Rectal smooth muscle tissue (tissue), 1 donor: ENCODE results near the gene TMEM97.

Experiments used
- H3K27ac ChIP-seq: one replicate; pipeline ENCODE4 v1.7.0; 2013; ENCODE audit warnings: low read depth, low read length, inconsistent platforms
- H3K27me3 ChIP-seq: one replicate; pipeline ENCODE4 v1.7.0; 2013; ENCODE audit warnings: low read length; ENCODE audit not compliant: control insufficient read depth, insufficient read depth
- H3K36me3 ChIP-seq: one replicate; pipeline ENCODE4 v1.7.0; 2013; ENCODE audit warnings: low read length; ENCODE audit not compliant: control insufficient read depth, insufficient read depth
- H3K4me1 ChIP-seq: one replicate; pipeline ENCODE4 v1.7.0; 2013; ENCODE audit warnings: low read length; ENCODE audit not compliant: control insufficient read depth, insufficient read depth
- H3K4me3 ChIP-seq: one replicate; pipeline ENCODE4 v1.7.0; 2013; ENCODE audit warnings: low read length
- H3K9ac ChIP-seq: one replicate; pipeline ENCODE4 v1.7.0; 2013; ENCODE audit warnings: low read length

The TMEM97 gene

DNA sequence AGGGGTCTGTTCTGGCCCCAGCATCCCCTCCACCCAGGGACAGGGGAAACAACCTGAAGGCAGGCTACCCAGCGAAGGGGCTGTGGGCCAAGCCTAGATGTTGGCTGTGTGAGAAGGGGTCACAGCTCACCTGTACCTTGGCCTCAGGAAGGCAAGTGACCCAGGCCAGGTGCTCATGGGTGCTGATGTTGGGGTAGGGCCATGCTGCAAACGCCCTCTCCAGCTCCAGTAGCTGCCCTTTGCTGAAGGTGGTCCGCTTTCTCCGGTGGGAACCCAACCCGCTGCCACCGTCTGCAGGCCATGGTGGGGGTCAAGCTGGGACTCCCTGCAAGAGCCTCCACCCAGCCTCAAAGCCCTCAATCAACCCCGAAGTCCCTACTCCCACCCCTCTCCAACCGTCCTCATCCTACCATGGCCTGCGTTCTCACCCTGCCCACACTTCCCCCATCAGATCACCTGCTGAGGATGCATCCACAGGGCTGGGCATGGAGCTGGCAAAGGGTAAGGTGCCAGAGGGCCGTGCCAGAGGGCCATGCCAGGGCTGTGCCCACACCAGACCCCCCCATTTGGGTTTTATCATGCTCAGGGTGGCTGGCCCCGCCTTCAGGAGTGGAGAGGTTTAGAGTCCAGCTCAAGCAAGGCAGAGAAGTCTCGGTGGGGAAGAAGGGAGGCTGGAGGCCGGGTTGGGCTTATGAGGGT, 45.8 kb downstream of the TMEM97 start, which contains the start of gene SEBOX:
Gene SEBOX (minus strand): TSS at position 535 of the 699 bp plus-strand sequence. CDS start 48 bp downstream, at position 487.
- H3K36me3 ChIP-seq = peaks cover 36% of the 10 kb centered on the region
- H3K27me3 ChIP-seq = no peaks in the 10 kb centered on the region
- H3K27ac ChIP-seq = no peak within 1 kb of the TSS
- no peak within 1 kb of the TSS for H3K4me3 ChIP-seq
- no peak within 1 kb of the TSS for H3K9ac ChIP-seq
- H3K4me1 ChIP-seq = no peaks in the 10 kb centered on the region

DNA sequence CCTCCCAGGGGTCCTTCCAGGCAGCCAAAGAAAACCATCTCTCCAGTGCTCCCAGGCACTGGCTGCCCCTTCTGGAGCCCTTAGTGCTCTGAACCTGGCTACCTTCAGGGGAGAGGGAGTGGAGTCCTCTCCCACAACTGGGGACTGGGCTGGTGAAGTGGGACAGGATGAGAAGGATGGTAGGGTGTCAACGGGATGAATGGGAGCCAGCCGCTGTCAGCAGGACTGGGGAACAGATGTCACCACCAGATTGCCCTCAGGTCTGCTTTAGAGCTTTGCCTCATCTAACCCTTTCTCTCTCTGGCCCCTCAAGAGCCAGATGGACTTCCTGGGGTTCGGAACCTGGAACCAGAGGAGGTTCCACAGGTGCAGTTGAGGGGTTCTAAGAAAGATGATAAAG, 46.5 kb downstream of the TMEM97 start:
- no peak overlapping the region for H3K9ac ChIP-seq
- no peak overlapping the region for H3K27ac ChIP-seq
- H3K27me3 ChIP-seq = no peaks in the 10 kb centered on the region
- peaks cover 34% of the 10 kb centered on the region for H3K36me3 ChIP-seq
- no peak overlapping the region for H3K4me3 ChIP-seq
- no peaks in the 10 kb centered on the region for H3K4me1 ChIP-seq

DNA sequence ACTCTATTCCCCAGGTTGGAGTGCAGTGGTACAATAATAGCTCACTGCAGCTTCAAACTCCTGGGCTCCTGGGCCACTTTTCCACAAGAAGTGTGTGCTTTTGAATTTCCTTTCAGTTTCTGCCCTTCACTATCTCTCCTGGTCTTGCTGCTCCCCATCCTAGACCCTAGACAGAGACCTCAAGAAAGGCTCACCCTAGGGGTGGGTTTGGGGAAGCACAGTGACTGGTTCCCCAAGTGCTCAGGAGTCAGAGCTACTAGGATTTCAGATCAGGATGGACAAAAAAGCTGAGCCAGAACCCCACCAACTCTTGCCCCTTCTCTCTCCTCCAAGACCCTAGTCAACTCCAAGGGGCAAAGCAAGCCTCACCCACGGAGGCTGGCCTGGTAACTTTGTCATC, 47.6 kb downstream of the TMEM97 start:
- no peak overlapping the region for H3K9ac ChIP-seq
- no peaks in the 10 kb centered on the region for H3K4me1 ChIP-seq
- H3K27me3 ChIP-seq = no peaks in the 10 kb centered on the region
- peaks cover 23% of the 10 kb centered on the region for H3K36me3 ChIP-seq
- no peak overlapping the region for H3K4me3 ChIP-seq
- no peak overlapping the region for H3K27ac ChIP-seq

DNA sequence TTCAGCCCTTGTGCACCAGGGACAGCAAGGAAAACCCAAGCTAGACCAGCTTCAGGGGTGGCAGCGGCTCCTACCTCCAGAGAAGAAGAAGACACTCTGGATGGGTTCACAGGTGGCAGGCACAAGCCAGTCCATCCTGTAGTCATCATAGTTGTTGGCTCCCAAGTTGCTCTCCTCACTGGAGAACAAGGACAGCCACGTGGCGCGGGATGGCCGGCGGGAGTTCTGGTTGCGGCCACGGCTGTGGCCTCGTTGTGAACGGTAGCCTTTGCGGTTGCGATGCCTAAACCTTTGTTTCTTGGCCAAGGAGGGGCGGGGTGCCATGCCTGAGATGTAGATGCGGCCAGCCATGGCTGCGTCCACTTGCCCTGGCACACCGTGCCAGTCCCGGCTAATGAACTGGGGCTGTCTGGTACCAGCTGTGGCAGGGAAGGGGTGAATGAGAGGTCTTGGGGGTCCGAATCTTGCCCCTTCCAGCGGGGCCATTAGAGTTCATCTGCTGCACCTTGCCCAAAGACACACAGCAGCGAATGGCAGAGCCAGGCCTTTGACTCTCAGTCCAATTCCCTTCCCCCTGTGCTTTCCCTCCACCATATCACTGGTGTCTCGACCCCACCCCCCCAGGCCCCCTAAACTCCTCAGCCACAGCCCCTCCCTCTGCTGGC, 48.8 kb downstream of the TMEM97 start:
- Histone ChIP-seq H3K36me3 (peaks cover 12% of the 10 kb centered on the region), H3K4me1 (peaks cover 2% of the 10 kb centered on the region), H3K4me3 (no peak overlapping the region), H3K9ac (no peak overlapping the region), H3K27ac (no peak overlapping the region), H3K27me3 (no peaks in the 10 kb centered on the region)

DNA sequence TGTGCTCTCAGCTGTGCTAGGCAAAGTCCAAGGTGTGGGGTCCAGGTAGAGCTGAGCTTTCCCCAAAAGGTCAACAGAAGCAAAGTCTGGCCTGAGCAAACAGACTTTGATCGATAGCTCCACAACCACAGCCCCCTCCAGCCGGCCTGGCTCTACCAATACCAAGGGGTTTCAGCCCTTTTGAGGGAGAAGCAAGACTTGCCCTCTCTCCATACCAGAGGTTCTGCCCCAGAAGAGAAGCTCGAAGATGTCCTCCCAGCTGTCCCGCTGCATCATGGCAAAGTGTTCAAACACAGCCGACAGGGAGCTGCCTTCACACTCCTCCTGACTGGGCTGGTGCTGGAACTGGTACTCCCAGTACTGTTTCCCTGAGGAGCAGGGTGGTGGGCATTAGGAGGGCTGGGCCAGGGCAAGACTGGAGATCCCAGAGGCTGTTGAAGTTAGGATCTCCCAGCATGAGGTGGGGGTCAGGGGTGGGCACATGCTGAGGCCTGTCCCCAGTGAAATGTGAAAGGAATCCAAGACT, 49.4 kb downstream of the TMEM97 start:
- no peak overlapping the region for H3K4me3 ChIP-seq
- no peaks in the 10 kb centered on the region for H3K27me3 ChIP-seq
- H3K36me3 ChIP-seq = peaks cover 7% of the 10 kb centered on the region
- H3K27ac ChIP-seq = no peak overlapping the region
- H3K4me1 ChIP-seq = peaks cover 6% of the 10 kb centered on the region
- no peak overlapping the region for H3K9ac ChIP-seq

DNA sequence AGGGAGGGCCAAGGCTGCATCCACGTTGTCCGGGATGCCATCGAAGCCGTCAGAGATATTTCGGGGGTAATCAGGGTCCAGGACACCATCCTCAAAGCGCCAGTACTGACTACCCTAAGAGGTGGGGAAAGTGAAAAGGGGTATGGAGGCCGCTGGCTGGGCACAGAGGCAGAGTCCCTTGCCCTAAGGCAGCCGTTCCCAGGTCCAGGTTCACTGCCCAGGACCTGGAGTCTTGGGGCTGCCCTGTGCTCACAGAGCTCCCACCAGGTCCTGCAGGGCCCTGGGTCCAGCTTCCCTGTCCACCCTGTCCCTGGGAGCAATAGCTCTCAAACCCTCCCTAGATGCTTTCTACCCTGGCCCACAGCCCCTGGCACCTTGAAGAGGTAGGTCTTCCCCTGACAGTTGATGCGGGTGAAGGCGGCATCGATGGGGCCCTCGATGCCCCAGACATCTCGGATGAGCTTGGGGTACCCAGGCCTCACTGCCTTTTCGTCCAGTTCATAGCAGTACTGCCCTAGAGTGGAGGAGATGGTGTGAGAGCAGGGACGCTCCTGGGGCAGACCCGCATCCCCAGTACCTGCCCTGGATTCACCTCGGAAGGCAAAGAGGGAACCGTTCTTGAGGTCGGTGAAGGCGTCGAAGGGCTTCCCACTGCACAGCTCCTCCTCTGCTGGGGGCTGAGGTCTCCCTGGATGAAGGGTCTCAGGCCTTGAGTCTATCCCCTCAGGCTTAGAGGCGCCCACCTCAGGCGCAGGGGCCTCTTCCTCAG, 50.1 kb downstream of the TMEM97 start:
- Histone ChIP-seq H3K27me3 (no peaks in the 10 kb centered on the region), H3K9ac (no peak overlapping the region), H3K4me3 (no peak overlapping the region), H3K27ac (no peak overlapping the region), H3K4me1 (peaks cover 6% of the 10 kb centered on the region), H3K36me3 (peaks cover 3% of the 10 kb centered on the region)

DNA sequence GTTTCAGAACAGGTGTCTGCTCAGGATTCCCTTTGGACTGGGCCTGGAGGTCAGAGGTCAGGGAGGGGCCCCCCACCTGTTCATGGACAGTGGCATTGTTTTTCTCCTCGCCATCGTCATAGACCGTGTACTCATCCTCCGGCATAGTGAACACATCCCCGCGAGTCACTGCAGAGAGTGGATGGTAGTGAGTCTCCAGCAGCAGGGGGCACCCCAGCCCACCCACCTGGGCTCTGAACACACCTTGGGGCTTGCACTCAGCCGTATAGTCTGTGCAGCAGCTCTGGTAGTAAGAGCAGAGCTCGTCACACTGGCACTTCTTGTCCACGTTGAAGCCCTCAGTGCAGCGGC, 50.7 kb downstream of the TMEM97 start:
- Histone ChIP-seq H3K36me3 (peaks cover 2% of the 10 kb centered on the region), H3K4me3 (no peak overlapping the region), H3K4me1 (peaks cover 6% of the 10 kb centered on the region), H3K27me3 (no peaks in the 10 kb centered on the region), H3K27ac (no peak overlapping the region), H3K9ac (no peak overlapping the region)

DNA sequence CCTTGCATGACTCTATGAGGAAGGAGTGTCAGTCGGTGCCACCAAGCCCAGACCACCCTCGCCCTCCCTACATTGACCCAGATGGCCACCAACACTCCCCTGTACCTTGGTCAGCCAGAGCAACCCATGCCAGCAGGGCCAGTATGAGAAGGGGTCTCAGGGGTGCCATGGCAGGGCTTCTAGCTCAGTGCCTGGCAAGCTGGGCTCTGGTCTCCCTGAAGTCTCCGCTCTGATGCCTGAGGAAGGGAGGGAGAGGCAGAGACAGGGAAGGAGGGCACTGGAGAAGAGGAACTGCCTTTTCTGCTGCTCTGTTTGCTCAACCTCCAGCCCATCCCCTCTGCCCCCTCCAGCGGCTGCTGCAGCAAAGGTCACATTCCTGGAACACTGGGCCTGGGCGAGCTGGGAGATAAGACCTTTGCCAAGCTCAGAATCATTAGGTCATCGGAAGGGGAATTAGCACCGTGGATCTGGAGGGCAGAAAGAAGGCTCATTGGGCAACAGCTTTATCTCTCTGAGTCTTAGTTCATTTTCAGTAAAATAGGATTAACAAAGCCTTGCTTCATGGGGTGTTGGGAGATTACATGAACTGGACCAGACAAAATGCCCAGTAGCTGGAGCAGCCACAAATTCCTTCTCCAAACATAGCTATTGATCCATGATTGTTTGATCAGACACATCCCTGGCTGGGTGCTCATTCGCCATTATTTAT, 51.2 kb downstream of the TMEM97 start, which contains the start of gene VTN:
Gene VTN (minus strand): TSS at position 273 of the 709 bp plus-strand sequence. CDS start 104 bp downstream, at position 169.
- H3K9ac ChIP-seq = no peak within 1 kb of the TSS
- H3K36me3 ChIP-seq = no peaks in the 10 kb centered on the region
- peaks cover 6% of the 10 kb centered on the region for H3K4me1 ChIP-seq
- peak within 1 kb of the TSS; percentile 27 for H3K4me3 ChIP-seq
- H3K27ac ChIP-seq = peak within 1 kb of the TSS; percentile 38
- H3K27me3 ChIP-seq = no peaks in the 10 kb centered on the region

DNA sequence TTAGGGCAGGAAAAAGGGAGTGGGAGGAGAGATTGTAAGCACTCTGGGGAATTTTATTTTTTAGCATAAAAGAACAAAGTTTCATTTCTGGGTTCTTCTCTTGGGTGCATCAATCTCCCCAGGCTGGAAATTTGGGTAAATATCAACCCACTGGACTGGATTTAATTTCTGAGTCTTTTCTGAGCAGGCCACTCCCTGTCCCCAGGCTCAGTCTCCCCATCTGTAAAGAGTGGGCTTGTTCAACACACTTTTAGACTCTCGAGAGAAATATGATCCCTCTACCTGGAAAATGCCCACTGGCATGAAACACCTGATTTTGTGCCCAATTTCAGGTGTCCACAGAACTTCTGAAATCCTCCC, 51.7 kb downstream of the TMEM97 start:
- H3K4me3 ChIP-seq = no peak overlapping the region
- H3K9ac ChIP-seq = no peak overlapping the region
- no peaks in the 10 kb centered on the region for H3K27me3 ChIP-seq
- peak overlapping the region; percentile 38 for H3K27ac ChIP-seq
- H3K36me3 ChIP-seq = no peaks in the 10 kb centered on the region
- peaks cover 6% of the 10 kb centered on the region for H3K4me1 ChIP-seq

DNA sequence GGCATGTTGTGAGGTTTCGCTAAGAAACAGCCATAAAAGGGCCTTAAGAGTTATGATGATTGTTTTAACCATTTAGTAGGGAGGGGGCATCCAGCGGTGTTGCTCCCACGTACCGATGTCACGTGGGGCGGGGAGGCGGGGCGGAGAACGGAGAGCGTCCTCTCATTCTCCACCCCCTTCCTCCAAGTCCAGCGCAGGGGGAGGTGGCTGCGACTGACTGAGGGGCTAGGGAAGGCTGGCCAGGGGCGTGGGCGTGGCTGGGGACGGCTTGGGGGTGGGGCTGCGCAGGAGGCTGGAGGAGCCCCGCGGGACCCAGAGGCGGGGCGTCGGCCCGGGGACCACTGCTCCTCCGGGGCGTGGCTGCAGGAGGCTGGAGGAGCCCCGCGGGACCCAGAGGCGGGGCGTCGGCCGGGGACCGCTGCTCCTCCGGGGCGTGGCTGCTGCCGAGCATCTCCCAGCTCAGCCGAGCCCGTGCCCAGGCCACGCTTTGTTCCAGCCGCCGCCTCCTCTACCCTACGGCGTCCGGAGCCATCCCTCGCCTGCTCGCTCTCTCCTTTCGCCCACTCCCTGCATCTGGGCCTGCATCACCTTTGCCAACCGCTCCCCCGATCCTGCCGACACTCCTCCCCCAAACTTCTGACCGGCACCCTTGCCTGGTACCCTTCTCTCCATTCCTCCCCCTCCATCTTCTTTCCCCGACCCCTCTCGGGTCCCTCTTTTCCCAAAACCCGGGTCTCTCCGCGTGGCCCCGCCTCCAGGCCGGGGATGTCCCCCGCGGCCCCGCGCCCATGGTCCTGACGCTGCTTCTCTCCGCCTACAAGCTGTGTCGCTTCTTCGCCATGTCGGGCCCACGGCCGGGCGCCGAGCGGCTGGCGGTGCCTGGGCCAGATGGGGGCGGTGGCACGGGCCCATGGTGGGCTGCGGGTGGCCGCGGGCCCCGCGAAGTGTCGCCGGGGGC, 52.5 kb downstream of the TMEM97 start, which contains the start of gene SARM1:
Gene SARM1 (plus strand): TSS at position 450 of the 958 bp plus-strand sequence. CDS start 339 bp downstream, at position 789.
- Histone ChIP-seq H3K4me3 (peak within 1 kb of the TSS; percentile 81), H3K27ac (peak within 1 kb of the TSS; percentile 38), H3K9ac (no peak within 1 kb of the TSS), H3K4me1 (peaks cover 6% of the 10 kb centered on the region), H3K27me3 (no peaks in the 10 kb centered on the region), H3K36me3 (no peaks in the 10 kb centered on the region)
